K562 (cell line): ENCODE data around the gene AGXT.

Source experiments
- FOXK2 ChIP-seq, 2 experiments: fragments of 450-650 bp; IDR thresholded peaks in 1 of 2; conservative IDR thresholded peaks in 1 of 2; 2 replicates each; pipeline ENCODE4 v1.6.1; 2016; ENCODE audit warnings: low read depth in 2 of 2, mild to moderate bottlenecking in 1 of 2
- HDAC3 ChIP-seq: fragments of 450-650 bp; IDR thresholded peaks from 2 replicates; pipeline ENCODE4 v1.6.1; 2018; ENCODE audit warnings: borderline replicate concordance, mild to moderate bottlenecking, moderate library complexity; ENCODE audit not compliant: partially characterized antibody
- RAD21 ChIP-seq, 2 experiments: fragments of 250-450 bp in 1 of 2; fragments of 450-650 bp in 1 of 2; sonication (Bioruptor Pico) in 1 of 2; formaldehyde crosslinking in 1 of 2; IDR thresholded peaks in 1 of 2; conservative IDR thresholded peaks in 1 of 2; 2 replicates each; pipeline versions ENCODE4 v1.4.0 to v1.8.0; 2020 to 2022; ENCODE audit warnings: mild to moderate bottlenecking in 2 of 2, moderate library complexity in 1 of 2
- ZFP36 ChIP-seq: fragments of 150-350 bp; IDR thresholded peaks from 2 replicates; pipeline ENCODE4 v1.6.1; 2018; ENCODE audit warnings: low read length, low read depth; ENCODE audit not compliant: partially characterized antibody

DNA sequence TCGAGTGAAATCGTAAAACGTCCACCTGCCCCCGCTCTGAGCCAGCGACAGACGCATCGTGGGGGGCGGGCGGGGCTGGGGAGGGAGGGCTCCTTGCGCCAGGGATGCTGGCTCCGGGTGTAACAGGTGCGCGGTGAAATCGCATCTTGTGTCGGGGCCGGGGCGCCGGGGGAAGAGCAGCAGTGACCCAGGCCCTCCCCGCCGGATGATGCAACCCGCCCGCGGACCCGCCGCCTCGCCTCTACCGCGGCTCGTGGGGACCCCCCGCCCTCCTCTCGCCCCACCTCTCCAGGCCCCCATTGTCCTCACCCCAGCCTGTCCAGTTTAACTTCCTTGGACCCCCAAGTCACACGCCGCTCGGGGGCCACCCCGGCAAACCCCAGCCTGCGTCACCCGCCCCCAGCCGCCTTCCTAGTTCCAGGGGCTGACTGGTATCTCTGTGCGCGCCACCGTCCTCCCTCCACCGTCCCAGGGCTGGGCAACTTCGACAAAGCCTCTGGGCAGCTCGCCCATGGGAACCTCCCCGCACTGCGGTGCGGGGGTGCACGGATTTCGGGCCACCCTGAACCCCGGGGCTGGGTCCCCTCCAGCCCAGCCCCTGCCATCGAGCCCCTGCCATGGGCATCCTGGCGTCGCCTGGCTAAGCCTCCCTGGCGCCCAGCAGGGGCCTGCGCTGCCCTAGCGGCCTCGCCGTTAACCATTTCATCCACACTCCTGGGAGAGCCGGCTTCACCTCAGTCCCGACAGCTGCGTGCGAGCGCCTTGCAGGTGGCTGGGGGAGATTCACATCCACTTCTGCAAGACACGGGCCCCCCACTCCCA, 47.8 kb upstream of the AGXT start:
- TF ChIP-seq RAD21 (CRISPR knock-in tag; conservative IDR thresholded peaks at IDR 0.05 in 1 of 2, IDR thresholded peaks at IDR 0.05 in 1 of 2) (no peak), ZFP36 (no peak), HDAC3 (no peak), FOXK2 (conservative IDR thresholded peaks at IDR 0.05 in 1 of 2, IDR thresholded peaks at IDR 0.05 in 1 of 2; ENCODE audit: low read depth in 2 of 2) (no peak)
